Endodermal cell (in vitro differentiated cells): Measurements from ENCODE around the gene ZCWPW1. TPM values are rescaled to one million over a fixed set of nuclear protein-coding genes. Genes with fewer than 3 reads are reported as not detected.

Source experiments
- DNase-seq: peaks from one replicate; pipeline ENCODE4 v3.0.0-alpha.2; 2017
- H3K27ac ChIP-seq: 2 replicates; pipeline ENCODE4 v1.5.1; 2013; ENCODE audit warnings: mild to moderate bottlenecking, low read depth, low read length, moderate library complexity
- H3K27me3 ChIP-seq: 2 replicates; pipeline ENCODE4 v1.6.1; 2013; ENCODE audit warnings: mild to moderate bottlenecking, low read length, moderate library complexity; ENCODE audit not compliant: insufficient read depth, control insufficient read depth, poor library complexity, severe bottlenecking
- H3K36me3 ChIP-seq: 2 replicates; pipeline ENCODE4 v1.7.0; 2013; ENCODE audit warnings: mild to moderate bottlenecking, low read length, moderate library complexity; ENCODE audit not compliant: control insufficient read depth, insufficient read depth
- H3K4me1 ChIP-seq: one replicate; pipeline ENCODE4 v1.7.0; 2013; ENCODE audit warnings: low read length; ENCODE audit not compliant: control insufficient read depth, insufficient read depth
- H3K4me3 ChIP-seq: 2 replicates; pipeline ENCODE4 v1.5.1; 2013; ENCODE audit warnings: mild to moderate bottlenecking, low read length, moderate library complexity
- H3K9ac ChIP-seq: 2 replicates; pipeline ENCODE4 v1.6.1; 2013; ENCODE audit warnings: mild to moderate bottlenecking, low read length, moderate library complexity; ENCODE audit not compliant: poor library complexity, severe bottlenecking; ENCODE audit errors: extremely low read depth
- H3K9me3 ChIP-seq: 2 replicates; pipeline ENCODE4 v1.6.1; 2013; ENCODE audit warnings: mild to moderate bottlenecking, low read length, moderate library complexity; ENCODE audit not compliant: control insufficient read depth
- H3K27ac Mint-ChIP-seq: 2 replicates; pipeline ENCODE4 v1.8.0; 2020; ENCODE audit warnings: mixed read lengths
- H3K27me3 Mint-ChIP-seq: 2 replicates; pipeline ENCODE4 v1.8.0; 2021; ENCODE audit warnings: mild to moderate bottlenecking, mixed read lengths; ENCODE audit not compliant: insufficient read depth
- H3K36me3 Mint-ChIP-seq: 2 replicates; pipeline ENCODE4 v1.8.0; 2020; ENCODE audit warnings: low read depth, mixed read lengths
- H3K4me1 Mint-ChIP-seq: 2 replicates; pipeline ENCODE4 v1.8.0; 2020; ENCODE audit warnings: mixed read lengths
- H3K4me3 Mint-ChIP-seq: 2 replicates; pipeline ENCODE4 v1.8.0; 2020; ENCODE audit warnings: mild to moderate bottlenecking, moderate library complexity, mixed read lengths
- H3K9me3 Mint-ChIP-seq: 2 replicates; pipeline ENCODE4 v1.8.0; 2020; ENCODE audit warnings: mild to moderate bottlenecking, mixed read lengths
- WGBS, 2 experiments: methylation state at CpG; one replicate each; pipeline versions ENCODE4 v1.1.5 to v1.1.7; 2013; ENCODE audit warnings: missing lambda C conversion rate in 2 of 2, mixed read lengths in 1 of 2; ENCODE audit not compliant: insufficient coverage in 1 of 2, insufficient read length in 1 of 2; 5-methylcytosine and 5-hydroxymethylcytosine counted together
- total RNA-seq, 2 donors: library from RNA; stranded (reverse); fragmentation: NEBNext Ultra II Directional in 1 of 2; extraction: Animal tissue kit (Norgen Biotek cat#: 25700) in 1 of 2; gene quantifications; 2 replicates in 1 of 2; 3 replicates in 1 of 2; pipeline ENCODE4 v1.2.1, GENCODE V29; 2021
- TF ChIP-seq, protein P1 (sequence below): fragments of 200-600 bp; sonication (generic); conservative IDR thresholded peaks from 2 replicates; pipeline ENCODE4 v1.5.0; 2021; ENCODE audit warnings: antibody characterized with exemption, mild to moderate bottlenecking

The ZCWPW1 gene
- total RNA-seq, 2 donors from 2014 or later, result 1.9 to 2.3 TPM

DNA sequence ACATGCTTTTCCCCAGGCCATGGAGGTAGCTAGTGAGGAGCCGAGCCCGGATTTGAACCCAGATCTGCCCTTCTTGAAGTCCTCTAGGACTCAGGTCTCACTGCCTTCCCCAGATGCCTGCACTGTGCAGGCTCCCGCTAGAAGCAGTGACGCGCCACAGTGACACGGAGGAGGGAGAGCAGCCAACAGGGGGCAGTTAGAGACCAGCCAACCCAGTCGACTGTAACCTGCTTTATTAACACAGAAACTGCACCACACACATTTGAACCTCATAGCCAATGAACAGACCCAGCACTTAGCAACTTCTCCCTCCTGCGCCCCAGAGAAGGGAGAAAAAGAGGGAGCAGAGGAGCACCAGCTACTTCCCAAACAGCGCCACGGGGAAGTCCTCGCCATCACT is 27.8 kb downstream of the ZCWPW1 start:
- TF ChIP-seq, protein P1, sequence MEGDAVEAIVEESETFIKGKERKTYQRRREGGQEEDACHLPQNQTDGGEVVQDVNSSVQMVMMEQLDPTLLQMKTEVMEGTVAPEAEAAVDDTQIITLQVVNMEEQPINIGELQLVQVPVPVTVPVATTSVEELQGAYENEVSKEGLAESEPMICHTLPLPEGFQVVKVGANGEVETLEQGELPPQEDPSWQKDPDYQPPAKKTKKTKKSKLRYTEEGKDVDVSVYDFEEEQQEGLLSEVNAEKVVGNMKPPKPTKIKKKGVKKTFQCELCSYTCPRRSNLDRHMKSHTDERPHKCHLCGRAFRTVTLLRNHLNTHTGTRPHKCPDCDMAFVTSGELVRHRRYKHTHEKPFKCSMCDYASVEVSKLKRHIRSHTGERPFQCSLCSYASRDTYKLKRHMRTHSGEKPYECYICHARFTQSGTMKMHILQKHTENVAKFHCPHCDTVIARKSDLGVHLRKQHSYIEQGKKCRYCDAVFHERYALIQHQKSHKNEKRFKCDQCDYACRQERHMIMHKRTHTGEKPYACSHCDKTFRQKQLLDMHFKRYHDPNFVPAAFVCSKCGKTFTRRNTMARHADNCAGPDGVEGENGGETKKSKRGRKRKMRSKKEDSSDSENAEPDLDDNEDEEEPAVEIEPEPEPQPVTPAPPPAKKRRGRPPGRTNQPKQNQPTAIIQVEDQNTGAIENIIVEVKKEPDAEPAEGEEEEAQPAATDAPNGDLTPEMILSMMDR, result peak; percentile 70
- Histone ChIP-seq H3K36me3 (no peaks in the 10 kb centered on the region), H3K27me3 (no peaks in the 10 kb centered on the region), H3K27ac (no peak overlapping the region), H3K4me3 (no peak overlapping the region), H3K9me3 (no peaks in the 10 kb centered on the region), H3K9ac (no peak overlapping the region), H3K4me1 (no peaks in the 10 kb centered on the region)
- DNase-seq, result peak; percentile 88
- Mint-ChIP-seq H3K27ac (peak overlapping the region; percentile 33), H3K27me3 (peaks cover 38% of the 10 kb centered on the region), H3K4me1 (no peaks in the 10 kb centered on the region), H3K9me3 (no peaks in the 10 kb centered on the region), H3K4me3 (no peak overlapping the region), H3K36me3 (no peaks in the 10 kb centered on the region)
- WGBS, 2 experiments, result 63 to 81% methylated on average over 6 to 11 of the region's 11 CpGs

DNA sequence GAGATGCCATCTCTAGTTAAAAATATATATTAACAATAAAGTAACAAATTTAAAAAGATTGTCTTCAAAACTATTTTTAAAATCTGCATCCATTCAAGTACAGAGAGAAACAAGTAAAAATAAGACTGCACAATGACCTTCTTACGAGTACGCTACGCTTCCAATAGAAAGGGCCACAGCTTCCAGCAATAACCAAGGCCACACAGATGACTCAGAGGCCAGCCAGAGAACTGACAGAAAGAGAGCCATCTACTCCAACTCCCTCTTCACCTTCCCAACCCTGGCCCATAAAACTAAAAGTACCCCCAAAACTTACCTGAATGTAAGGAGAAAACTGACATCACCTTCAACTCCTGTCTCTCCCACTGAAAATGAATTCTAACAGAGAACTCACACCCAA is 28.5 kb downstream of the ZCWPW1 start:
- H3K36me3 ChIP-seq, result no peaks in the 10 kb centered on the region
- TF ChIP-seq, protein P1, result no peak
- no peaks in the 10 kb centered on the region for H3K27me3 ChIP-seq
- no peak overlapping the region for H3K4me3 ChIP-seq
- H3K27me3 Mint-ChIP-seq, result peaks cover 39% of the 10 kb centered on the region
- H3K4me1 Mint-ChIP-seq, result no peaks in the 10 kb centered on the region
- no peaks in the 10 kb centered on the region for H3K9me3 Mint-ChIP-seq
- 99 to 100% methylated on average over 2 to 3 of the region's 3 CpGs for WGBS, 2 experiments
- no peak overlapping the region for H3K4me3 Mint-ChIP-seq
- no peak overlapping the region for H3K27ac Mint-ChIP-seq
- no peak overlapping the region for H3K27ac ChIP-seq
- H3K36me3 Mint-ChIP-seq, result no peaks in the 10 kb centered on the region
- H3K9ac ChIP-seq, result no peak overlapping the region
- no peaks in the 10 kb centered on the region for H3K4me1 ChIP-seq
- H3K9me3 ChIP-seq, result no peaks in the 10 kb centered on the region
- DNase-seq, result no peak

DNA sequence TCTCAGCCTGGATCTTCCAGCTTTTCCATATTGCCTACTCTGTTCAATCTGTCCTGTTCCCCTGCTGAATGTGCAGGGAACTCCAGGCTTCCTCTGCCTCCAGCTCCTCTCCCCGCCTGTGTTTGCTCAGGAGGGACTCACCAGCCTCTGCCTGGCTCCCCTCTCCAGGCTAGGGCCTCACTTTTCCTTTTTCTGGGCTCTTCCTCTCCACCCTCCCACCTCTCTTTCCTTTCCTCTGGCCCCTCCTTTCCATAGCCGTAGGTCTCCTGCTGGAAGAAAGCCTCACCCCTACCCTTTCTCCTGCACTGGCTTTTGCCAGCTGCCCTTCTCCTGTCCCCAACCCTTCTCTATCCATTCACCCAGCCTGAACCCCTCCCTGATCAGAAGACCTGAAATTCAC is 30.3 kb downstream of the ZCWPW1 start:
- TF ChIP-seq, protein P1, result no peak
- no peak for DNase-seq
- 67 to 73% methylated on average over 1 to 2 of the region's 2 CpGs for WGBS, 2 experiments
- Mint-ChIP-seq H3K9me3 (no peaks in the 10 kb centered on the region), H3K36me3 (no peaks in the 10 kb centered on the region), H3K4me3 (no peak overlapping the region), H3K4me1 (peaks cover 6% of the 10 kb centered on the region), H3K27me3 (peaks cover 30% of the 10 kb centered on the region), H3K27ac (no peak overlapping the region)
- Histone ChIP-seq H3K4me3 (no peak overlapping the region), H3K4me1 (no peaks in the 10 kb centered on the region), H3K27ac (no peak overlapping the region), H3K9ac (no peak overlapping the region), H3K9me3 (no peaks in the 10 kb centered on the region), H3K27me3 (no peaks in the 10 kb centered on the region), H3K36me3 (no peaks in the 10 kb centered on the region)
